Measurements from ENCODE around the gene RNASE1.

Gene RNASE1

GRCh38 chr14:20811986-20812975 lies 9.6 kb upstream of the RNASE1 start:
- intact Hi-C loops (cut with DNase I) = no loop called here
- peak in 1 of 42 donors; percentile 36 for DNase-seq

DNA sequence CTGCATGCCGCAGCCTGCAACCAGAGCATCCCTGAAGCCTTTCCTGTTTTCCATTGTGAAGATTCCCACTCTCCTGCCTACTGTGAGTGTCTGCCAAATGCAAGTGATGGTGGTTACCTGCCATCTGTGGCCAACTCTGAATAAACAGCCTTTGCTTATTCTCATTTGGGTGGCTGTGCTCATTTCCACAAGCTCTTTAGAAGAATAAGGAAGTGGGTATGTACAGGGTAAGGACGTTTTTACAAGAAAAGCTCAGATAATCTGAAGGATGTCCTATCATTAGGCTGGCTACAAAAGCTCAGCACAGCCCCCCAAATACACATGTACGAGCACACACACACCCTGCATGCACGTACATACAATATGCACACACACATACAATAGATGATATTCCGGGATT lies 7.3 kb upstream of the RNASE1 start:
- peak in 1 of 42 donors; percentile 28 for DNase-seq
- intact Hi-C loops (cut with DNase I) = no loop called here

DNA sequence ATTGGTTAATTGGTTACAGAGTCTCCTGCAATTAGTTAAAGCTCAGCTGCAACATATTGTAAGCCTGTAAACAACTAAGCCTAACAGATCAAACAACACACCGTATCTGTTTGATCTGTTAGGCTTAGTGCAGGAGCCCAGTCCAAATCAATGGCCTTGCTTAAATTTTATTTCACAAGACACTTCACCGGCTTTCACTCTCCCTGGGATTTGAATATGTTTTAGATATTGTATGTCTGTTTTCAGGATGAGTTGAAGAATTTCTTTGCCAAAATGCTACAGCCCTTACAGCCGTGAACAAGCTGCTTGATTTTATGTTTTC lies 5.5 kb upstream of the RNASE1 start:
- intact Hi-C loops (cut with DNase I) = no loop called here
- DNase-seq = no peak

DNA sequence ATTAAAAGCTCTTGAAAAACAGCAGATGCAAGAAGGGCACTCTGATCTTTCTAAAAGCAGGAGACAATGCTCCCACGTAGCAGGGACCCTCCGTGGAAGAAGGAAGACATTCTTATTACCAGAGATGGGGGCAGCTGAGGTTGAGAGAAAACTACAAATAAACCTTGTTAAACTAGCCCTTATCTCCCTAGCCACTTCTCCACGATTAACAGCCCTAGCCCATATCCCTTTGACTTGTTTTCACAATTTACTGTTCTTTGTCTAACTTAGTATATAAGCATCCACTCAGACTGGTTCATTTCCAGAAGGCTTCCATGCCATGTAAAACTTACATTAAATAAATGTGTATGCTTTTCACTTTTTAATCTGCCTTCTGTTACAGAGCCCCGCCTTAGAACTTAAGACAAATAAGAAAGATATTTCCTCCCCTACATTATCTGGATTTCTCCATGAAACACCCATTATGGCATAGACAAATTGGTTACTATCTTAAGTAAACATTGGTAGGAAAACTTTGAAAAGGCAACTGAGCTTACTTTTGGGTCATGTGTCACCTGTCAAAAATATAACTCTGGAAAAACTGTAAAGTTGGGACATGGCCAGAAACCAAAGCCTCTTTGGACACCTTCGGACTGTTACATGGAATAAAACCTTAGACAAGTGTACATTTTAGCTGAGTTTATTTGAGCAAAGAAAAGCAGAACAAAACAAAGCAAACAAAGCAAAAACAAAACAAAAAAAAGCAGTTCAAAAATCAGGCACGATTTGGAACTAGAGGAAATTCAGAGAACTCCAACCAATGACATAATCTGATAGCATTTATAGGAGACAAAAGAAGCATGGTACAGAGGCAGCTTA lies 4.9 kb upstream of the RNASE1 start:
- intact Hi-C loops (cut with DNase I) = no loop called here
- DNase-seq = no peak

GRCh38 chr14:20805485-20805884 lies 2.8 kb upstream of the RNASE1 start:
- no peak for DNase-seq
- intact Hi-C loops (cut with DNase I) = no loop called here

- intact Hi-C loops (cut with DNase I) = loop anchor here (5.0 kb wide), 2 partner anchors 106 to 224 kb away; partner anchors contain the start of gene NDRG2
- DNase-seq = peak in 35 of 42 donors; percentile 23 to 84 (median 58)
These were observed 579 bp upstream of the RNASE1 start for GRCh38 chr14:20803223-20803622.

GRCh38 chr14:20801726-20802125 lies 918 bp downstream of the RNASE1 start:
- DNase-seq = peak in 31 of 42 donors; percentile 18 to 78 (median 49)
- intact Hi-C loops (cut with DNase I) = loop anchor here (5.0 kb wide), 2 partner anchors 104 to 226 kb away; partner anchors contain the start of gene NDRG2

GRCh38 chr14:20799892-20800544 lies 2.6 kb downstream of the RNASE1 start:
- DNase-seq = peak in 26 of 42 donors; percentile 20 to 76 (median 43)
- intact Hi-C loops (cut with DNase I) = loop anchor here (5.0 kb wide), 2 partner anchors 103 to 227 kb away; partner anchors contain the start of gene NDRG2

DNA sequence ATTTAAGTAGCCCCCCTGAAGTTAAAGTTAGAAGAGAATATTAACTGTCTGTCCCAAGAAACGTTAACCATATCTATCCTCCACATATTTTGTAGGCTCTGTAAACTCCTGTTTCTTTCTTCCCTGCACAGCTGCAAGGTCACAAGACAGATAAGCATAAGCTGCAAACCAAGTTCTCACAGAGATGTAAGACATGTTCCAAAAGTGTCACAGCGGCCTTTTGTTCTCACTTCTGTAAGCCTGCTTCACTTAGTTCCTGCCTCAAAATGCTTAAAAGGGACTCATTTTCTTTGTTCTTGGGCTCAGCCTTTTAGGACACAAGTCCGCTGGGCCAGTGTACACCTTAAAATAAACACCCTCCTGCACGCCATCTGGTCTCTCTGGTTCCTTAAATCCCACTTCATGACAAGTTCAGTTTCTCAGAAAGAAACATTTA lies 3.2 kb downstream of the RNASE1 start:
- intact Hi-C loops (cut with DNase I) = no loop called here
- peak in 13 of 42 donors; percentile 22 to 68 (median 46) for DNase-seq

- intact Hi-C loops (cut with DNase I) = no loop called here
- DNase-seq = no peak
These were observed 3.7 kb downstream of the RNASE1 start for GRCh38 chr14:20798932-20799331.

DNA sequence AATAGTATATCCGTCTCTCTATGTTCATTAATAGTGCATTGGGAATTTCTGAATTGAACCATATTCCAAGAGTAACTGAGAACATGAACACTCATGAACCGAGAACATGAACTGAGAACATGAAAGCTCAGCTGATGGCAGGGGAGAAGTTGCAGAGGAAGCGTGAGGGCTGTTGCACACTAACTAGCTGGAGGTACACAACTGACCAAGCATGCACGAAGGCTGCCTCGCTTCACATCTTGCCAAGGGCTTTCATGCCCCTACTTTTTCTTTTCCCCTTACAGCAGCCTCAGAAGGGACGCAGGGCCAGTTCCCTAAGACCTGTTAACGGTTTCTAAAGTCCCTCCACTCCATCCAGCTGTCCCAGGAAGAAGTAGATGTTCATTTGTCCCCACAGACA lies 4.3 kb downstream of the RNASE1 start:
- intact Hi-C loops (cut with DNase I) = no loop called here
- DNase-seq = peak in 14 of 42 donors; percentile 19 to 66 (median 27)

- no peak for DNase-seq
- intact Hi-C loops (cut with DNase I) = no loop called here
These were observed 5.5 kb downstream of the RNASE1 start for GRCh38 chr14:20797164-20797563.

GRCh38 chr14:20794644-20795369 lies 7.8 kb downstream of the RNASE1 start:
- intact Hi-C loops (cut with DNase I) = no loop called here
- DNase-seq = no peak

GRCh38 chr14:20792556-20792955 lies 10.1 kb downstream of the RNASE1 start:
- intact Hi-C loops (cut with DNase I) = no loop called here
- DNase-seq = no peak

- DNase-seq = no peak
- intact Hi-C loops (cut with DNase I) = no loop called here
These were observed 11.0 kb downstream of the RNASE1 start for GRCh38 chr14:20791597-20791996.

DNA sequence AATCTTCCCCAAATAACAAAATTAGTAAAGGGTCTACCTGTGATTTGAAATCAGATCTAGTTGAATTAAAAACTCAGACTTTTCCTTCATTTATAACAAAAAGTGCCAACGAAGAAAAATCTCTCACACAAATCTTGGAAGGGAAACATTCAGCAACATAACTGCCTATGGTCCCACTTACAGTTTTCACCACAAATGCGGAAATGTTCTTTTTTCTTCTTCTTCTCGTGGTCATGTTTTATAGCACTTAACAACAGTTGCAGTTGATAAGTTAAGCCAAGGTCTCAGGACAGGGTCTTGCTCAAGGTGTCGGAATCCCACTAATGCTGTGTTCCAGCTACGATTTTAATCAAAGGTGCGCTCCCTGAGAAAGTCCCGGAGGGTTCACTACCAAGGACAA lies 11.5 kb downstream of the RNASE1 start:
- intact Hi-C loops (cut with DNase I) = no loop called here
- no peak for DNase-seq

GRCh38 chr14:20790464-20791116 lies 12.1 kb downstream of the RNASE1 start:
- intact Hi-C loops (cut with DNase I) = no loop called here

GRCh38 chr14:20789230-20789813 lies 13.3 kb downstream of the RNASE1 start:
- intact Hi-C loops (cut with DNase I) = no loop called here
- DNase-seq = no peak

More at GRCh38 chr14:20790464-20791116, 12.1 kb downstream of the RNASE1 start:
- no peak for DNase-seq

All from head of caudate nucleus (tissue), 42 donors.